Endothelial cell of umbilical vein (primary cell): ENCODE results near the gene TMEM151B. TPM values are rescaled to one million over a fixed set of nuclear protein-coding genes. Genes with fewer than 3 reads are reported as not detected.

Experiments
- BruUV-seq: library from RNA; stranded (reverse); fragments of 400-500 nt; replicated peaks from 2 replicates; lab custom pipeline; 2021; lab: Mats Ljungman, UMichigan
- CTCF ChIA-PET: fragments of 300-600, 350-600 bp; sonication (Branson Sonifier 250); formaldehyde crosslinking; loops from one replicate; lab custom pipeline; 2021; ENCODE audit warnings: antibody characterized with exemption, inconsistent platforms; lab: Charles Lee
- POLR2A ChIA-PET: fragments of 300-600, 350-600 bp; sonication (Branson Sonifier 250); formaldehyde crosslinking; loops from one replicate; lab custom pipeline; 2021; ENCODE audit warnings: antibody characterized with exemption, inconsistent platforms; lab: Charles Lee
- DNase-seq: peaks from one replicate; pipeline ENCODE4 v3.0.0-alpha.2; 2011; ENCODE audit warnings: low read depth, low spot score
- FAIRE-seq: peaks from 2 replicates; lab custom pipeline; 2011; peaks lifted over from hg19 to GRCh38; lab: Jason Lieb, UNC
- H2AFZ ChIP-seq: 2 replicates; pipeline ENCODE4 v1.6.0; 2012; ENCODE audit warnings: low read depth, low read length, control low read depth, inconsistent platforms
- H3K27ac ChIP-seq: 2 replicates; pipeline ENCODE4 v1.5.1; 2011; ENCODE audit warnings: low read depth, mild to moderate bottlenecking, control low read depth, low read length, moderate library complexity; ENCODE audit not compliant: insufficient read depth
- H3K27me3 ChIP-seq, 2 experiments: 2 replicates each; pipeline versions ENCODE4 v1.6.0 to v1.6.1; 2011; ENCODE audit warnings: low read length in 2 of 2, mixed read lengths in 1 of 2; ENCODE audit not compliant: control insufficient read depth in 2 of 2, insufficient read depth in 2 of 2
- H3K36me3 ChIP-seq, 2 experiments: 2 replicates in 1 of 2; 3 replicates in 1 of 2; pipeline ENCODE4 v1.5.1; 2011; ENCODE audit warnings: low read length in 2 of 2, mild to moderate bottlenecking in 1 of 2, moderate library complexity in 1 of 2; ENCODE audit not compliant: control insufficient read depth in 2 of 2, insufficient read depth in 2 of 2; ENCODE audit errors: extremely low read depth in 1 of 2
- H3K4me1 ChIP-seq: 3 replicates; pipeline ENCODE4 v1.5.1; 2011; ENCODE audit warnings: mild to moderate bottlenecking, low read length; ENCODE audit not compliant: control insufficient read depth, insufficient read depth; ENCODE audit errors: extremely low read depth
- H3K4me2 ChIP-seq: 2 replicates; pipeline ENCODE4 v1.6.1; 2011; ENCODE audit warnings: low read length, control low read depth, mixed read lengths; ENCODE audit not compliant: insufficient read depth
- H3K4me3 ChIP-seq, 3 experiments: fragments of 200-600 bp in 1 of 3; sonication (generic), shearing (Covaris generic) in 1 of 3; replicated peaks in 1 of 3; 2 replicates each; pipeline ENCODE4 v1.5.1; 2011 to 2016; ENCODE audit warnings: control low read depth in 3 of 3, low read length in 3 of 3, mild to moderate bottlenecking in 2 of 3, inconsistent platforms in 1 of 3, low read depth in 1 of 3, moderate library complexity in 1 of 3; ENCODE audit not compliant: insufficient read depth in 1 of 3
- H3K79me2 ChIP-seq: 2 replicates; pipeline ENCODE4 v1.6.0; 2012; ENCODE audit warnings: low read length, inconsistent platforms; ENCODE audit not compliant: control insufficient read depth, insufficient read depth
- H3K9ac ChIP-seq: replicated peaks from 2 replicates; pipeline ENCODE3; 2011; ENCODE audit warnings: low read length, control low read depth; ENCODE audit not compliant: insufficient read depth; ENCODE audit errors: extremely low read depth
- H3K9me1 ChIP-seq: replicated peaks from 3 replicates; pipeline ENCODE4 v1.6.0; 2011; ENCODE audit warnings: mild to moderate bottlenecking, low read length; ENCODE audit not compliant: control insufficient read depth, insufficient read depth; ENCODE audit errors: extremely low read depth
- H3K9me3 ChIP-seq: replicated peaks from 2 replicates; pipeline ENCODE4 v1.5.1; 2012; ENCODE audit warnings: low read length, inconsistent platforms; ENCODE audit not compliant: control insufficient read depth, insufficient read depth
- H4K20me1 ChIP-seq: replicated peaks from 2 replicates; pipeline ENCODE3; 2011; ENCODE audit warnings: mild to moderate bottlenecking, low read length; ENCODE audit not compliant: control insufficient read depth, insufficient read depth; ENCODE audit errors: extremely low read depth
- EZH2 ChIP-seq: IDR thresholded peaks from 2 replicates; pipeline ENCODE4 v1.6.1; 2012; ENCODE audit warnings: borderline replicate concordance, low read depth, mild to moderate bottlenecking, moderate library complexity, low read length, inconsistent platforms; ENCODE audit not compliant: severe bottlenecking
- FOS ChIP-seq: IDR thresholded peaks from 2 replicates; pipeline ENCODE4 v1.6.1; 2011; ENCODE audit warnings: mild to moderate bottlenecking, low read length, moderate library complexity, borderline replicate concordance; ENCODE audit not compliant: insufficient read depth
- JUN ChIP-seq: IDR thresholded peaks from 2 replicates; pipeline ENCODE4 v1.6.1; 2011; ENCODE audit warnings: borderline replicate concordance, low read depth; ENCODE audit not compliant: insufficient read length, insufficient read depth
- MYC ChIP-seq: IDR thresholded peaks from one replicate; pipeline ENCODE4 v1.6.1; 2011; ENCODE audit warnings: mild to moderate bottlenecking, low read depth, low read length
- POLR2A ChIP-seq: IDR thresholded peaks from 2 replicates; pipeline ENCODE4 v1.6.1; 2012; ENCODE audit warnings: low read depth, mild to moderate bottlenecking, control low read depth, low read length
- POLR2AphosphoS5 ChIP-seq: IDR thresholded peaks from 2 replicates; pipeline ENCODE4 v1.6.1; 2012; ENCODE audit warnings: low read depth, mild to moderate bottlenecking, control low read depth, low read length, moderate library complexity; ENCODE audit not compliant: insufficient read depth
- dilution Hi-C: fragments of 300-500 bp; cut with MboI; formaldehyde crosslinking; loops from one replicate; pipeline ENCODE4 v1.15.0; 2019; ENCODE audit warnings: low sequenced_read_pairs; ENCODE audit not compliant: extremely low pct_ligation_motif_present
- intact Hi-C: fragments of 100-400 bp; cut with micrococcal nuclease; formaldehyde crosslinking; loops from one replicate; pipeline ENCODE4 v1.10.0; 2022
- polyA plus RNA-seq, 4 experiments: library from polyadenylated mRNA; depleted of rRNA in 3 of 4; stranded (reverse) in 3 of 4; unstranded in 1 of 4; fragments of >200 nt; gene quantifications; 2 replicates each; pipeline versions ENCODE4 v1.2.1 to v1.2.3, GENCODE V29; 2011 to 2012; ENCODE audit warnings: missing spikeins in 1 of 4
- total RNA-seq: library from RNA; stranded (reverse); gene quantifications from 2 replicates; pipeline ENCODE4 v1.2.3, GENCODE V29; 2021
- TF ChIP-seq, protein P1 (sequence below), 2 donors: IDR thresholded peaks; 1 replicate in 1 of 2; 2 replicates in 1 of 2; pipeline ENCODE4 v1.5.1; 2011; ENCODE audit warnings: low read length in 2 of 2, mild to moderate bottlenecking in 2 of 2, moderate library complexity in 2 of 2, control low read depth in 1 of 2, inconsistent platforms in 1 of 2, low read depth in 1 of 2; ENCODE audit not compliant: insufficient read depth in 1 of 2; ENCODE audit errors: extremely low read depth in 1 of 2

The TMEM151B gene
- total and polyA plus RNA-seq, 2 donors (not counting 3 experiments of a cell fraction or from before 2014, with no cell fraction given): 0.03 to 0.07 TPM

DNA sequence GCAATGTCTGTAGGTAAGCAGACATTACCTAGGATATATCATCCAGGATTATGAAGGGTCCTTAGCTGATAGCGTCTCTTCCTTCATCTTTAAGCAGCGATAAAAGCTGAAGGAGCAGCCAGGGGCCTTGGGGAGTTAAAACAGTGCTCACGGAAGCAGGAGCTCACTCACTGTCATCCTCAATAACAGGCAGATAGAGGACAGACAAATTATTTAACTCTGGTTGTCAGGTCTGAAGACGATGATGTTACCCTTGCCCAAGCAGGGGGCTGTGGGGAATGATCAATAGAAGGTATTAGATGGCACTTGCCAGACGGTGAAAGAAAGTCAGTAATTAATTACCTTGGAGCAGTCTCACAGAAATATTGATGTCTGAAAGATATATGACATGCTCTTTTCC, 59.6 kb downstream of the TMEM151B start:
- BruUV-seq: no TSS peak

DNA sequence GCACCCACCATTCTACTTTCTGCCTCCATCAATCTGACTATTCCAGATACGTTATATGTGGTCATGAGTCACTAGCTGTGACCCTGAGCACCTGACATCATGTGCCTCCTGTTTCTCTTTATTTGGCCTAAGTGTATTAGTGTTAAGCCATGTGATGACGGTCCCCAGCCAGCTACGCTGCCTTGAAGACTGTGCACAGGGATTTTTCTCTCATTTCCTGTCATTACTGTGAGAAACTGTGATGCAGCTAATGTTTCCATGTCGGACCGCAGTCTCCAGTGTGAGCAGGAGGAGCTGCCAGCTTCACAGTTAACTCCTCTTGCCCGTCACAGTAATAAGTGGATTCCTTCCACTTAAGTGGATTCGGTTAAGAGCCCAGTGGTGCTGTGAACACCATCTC, 62.3 kb downstream of the TMEM151B start:
- POLR2A ChIA-PET: no interaction called here
- H3K27me3 ChIP-seq: peaks cover 32 to 46% of the 10 kb centered on the region in 2 experiments

More for the DNA sequence above, 59.6 kb downstream of the TMEM151B start:
- H4K20me1 ChIP-seq: no peaks in the 10 kb centered on the region
- H3K36me3 ChIP-seq: no peaks in the 10 kb centered on the region
- H3K9ac ChIP-seq: no peak overlapping the region
- CTCF ChIA-PET: no interaction called here
- POLR2A ChIA-PET: no interaction called here
- H3K4me2 ChIP-seq: no peak overlapping the region
- H3K27ac ChIP-seq: no peak overlapping the region
- no peaks in the 10 kb centered on the region for H3K9me1 ChIP-seq
- DNase-seq (no peak), FAIRE-seq (no peak)
- H3K9me3 ChIP-seq: no peaks in the 10 kb centered on the region
- H2AFZ ChIP-seq: no peak overlapping the region
- intact Hi-C loops: no loop called here
- TF ChIP-seq POLR2AphosphoS5: no peak
- TF ChIP-seq, protein P1, sequence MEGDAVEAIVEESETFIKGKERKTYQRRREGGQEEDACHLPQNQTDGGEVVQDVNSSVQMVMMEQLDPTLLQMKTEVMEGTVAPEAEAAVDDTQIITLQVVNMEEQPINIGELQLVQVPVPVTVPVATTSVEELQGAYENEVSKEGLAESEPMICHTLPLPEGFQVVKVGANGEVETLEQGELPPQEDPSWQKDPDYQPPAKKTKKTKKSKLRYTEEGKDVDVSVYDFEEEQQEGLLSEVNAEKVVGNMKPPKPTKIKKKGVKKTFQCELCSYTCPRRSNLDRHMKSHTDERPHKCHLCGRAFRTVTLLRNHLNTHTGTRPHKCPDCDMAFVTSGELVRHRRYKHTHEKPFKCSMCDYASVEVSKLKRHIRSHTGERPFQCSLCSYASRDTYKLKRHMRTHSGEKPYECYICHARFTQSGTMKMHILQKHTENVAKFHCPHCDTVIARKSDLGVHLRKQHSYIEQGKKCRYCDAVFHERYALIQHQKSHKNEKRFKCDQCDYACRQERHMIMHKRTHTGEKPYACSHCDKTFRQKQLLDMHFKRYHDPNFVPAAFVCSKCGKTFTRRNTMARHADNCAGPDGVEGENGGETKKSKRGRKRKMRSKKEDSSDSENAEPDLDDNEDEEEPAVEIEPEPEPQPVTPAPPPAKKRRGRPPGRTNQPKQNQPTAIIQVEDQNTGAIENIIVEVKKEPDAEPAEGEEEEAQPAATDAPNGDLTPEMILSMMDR (IDR thresholded peaks at IDR 0.05; ENCODE audit: extremely low read depth in 1 of 2, insufficient read depth in 1 of 2, low read depth in 1 of 2, low read length in 2 of 2): no peak
- H3K4me1 ChIP-seq: no peaks in the 10 kb centered on the region
- H3K4me3 ChIP-seq: no peak overlapping the region
- no peaks in the 10 kb centered on the region for H3K79me2 ChIP-seq
- peaks cover 31 to 42% of the 10 kb centered on the region in 2 experiments for H3K27me3 ChIP-seq
- dilution Hi-C loops: no loop called here

More for the DNA sequence above, 62.3 kb downstream of the TMEM151B start:
- no peak for DNase-seq
- dilution Hi-C loops (no loop called here), intact Hi-C loops (no loop called here)
- TF ChIP-seq, protein P1 (IDR thresholded peaks at IDR 0.05; ENCODE audit: extremely low read depth in 1 of 2, insufficient read depth in 1 of 2, low read depth in 1 of 2, low read length in 2 of 2): no peak
- TF ChIP-seq MYC: no peak
- no peak for TF ChIP-seq POLR2A
- no peak for TF ChIP-seq EZH2
- TF ChIP-seq POLR2AphosphoS5: no peak
- TF ChIP-seq FOS: no peak
- no peak for TF ChIP-seq JUN
- no peak overlapping the region for H3K4me3 ChIP-seq
- no peak overlapping the region for H2AFZ ChIP-seq
- BruUV-seq: no TSS peak
- H3K27ac ChIP-seq: no peak overlapping the region
- H3K9me3 ChIP-seq: no peaks in the 10 kb centered on the region
- no peak for FAIRE-seq
- H3K4me1 ChIP-seq: no peaks in the 10 kb centered on the region
- no peaks in the 10 kb centered on the region for H3K79me2 ChIP-seq
- H4K20me1 ChIP-seq: no peaks in the 10 kb centered on the region
- no peak overlapping the region for H3K9ac ChIP-seq
- no peaks in the 10 kb centered on the region for H3K9me1 ChIP-seq
- CTCF ChIA-PET: interaction anchor here (0.8 to 1.5 kb wide), 3 partner anchors 10 to 64 kb away, joined by 4 to 7 read pairs (median 4); partner anchors contain the start of genes AARS2 and SPATS1
- H3K36me3 ChIP-seq: no peaks in the 10 kb centered on the region
- H3K4me2 ChIP-seq: no peak overlapping the region
